Glutamatergic neuron (in vitro differentiated cells): ENCODE data around the gene NMT2. TPM values are rescaled to one million over a fixed set of nuclear protein-coding genes. Genes with fewer than 3 reads are reported as not detected.

Source experiments
- DNase-seq: peaks from one replicate; pipeline ENCODE4 v3.0.0; 2022
- H3K27ac Mint-ChIP-seq: one replicate; pipeline ENCODE4 v1.8.0; 2020; ENCODE audit warnings: mild to moderate bottlenecking, mixed read lengths, inconsistent platforms; ENCODE audit not compliant: unreplicated experiment
- H3K27me3 Mint-ChIP-seq: one replicate; pipeline ENCODE4 v1.8.0; 2020; ENCODE audit warnings: mild to moderate bottlenecking, moderate library complexity, mixed read lengths, inconsistent platforms; ENCODE audit not compliant: unreplicated experiment
- H3K36me3 Mint-ChIP-seq: one replicate; pipeline ENCODE4 v1.8.0; 2020; ENCODE audit warnings: mild to moderate bottlenecking, mixed read lengths, inconsistent platforms; ENCODE audit not compliant: unreplicated experiment
- H3K4me1 Mint-ChIP-seq: one replicate; pipeline ENCODE4 v1.8.0; 2020; ENCODE audit warnings: mild to moderate bottlenecking, low read depth, mixed read lengths, inconsistent platforms; ENCODE audit not compliant: unreplicated experiment
- H3K4me3 Mint-ChIP-seq: one replicate; pipeline ENCODE4 v1.8.0; 2020; ENCODE audit warnings: mild to moderate bottlenecking, mixed read lengths, inconsistent platforms; ENCODE audit not compliant: unreplicated experiment
- H3K9me3 Mint-ChIP-seq: one replicate; pipeline ENCODE4 v1.8.0; 2020; ENCODE audit warnings: mild to moderate bottlenecking, moderate library complexity, mixed read lengths, inconsistent platforms; ENCODE audit not compliant: unreplicated experiment
- total RNA-seq: library from RNA; stranded (reverse); fragmentation: NEBNext Ultra II Directional; extraction: Animal tissue kit (Norgen Biotek cat#: 25700); gene quantifications from one replicate; pipeline ENCODE4 v1.2.1, GENCODE V29; 2021; ENCODE audit not compliant: unreplicated experiment
- TF ChIP-seq, protein P1 (sequence below): fragments of 200-600 bp; sonication (generic); IDR thresholded peaks from one replicate; pipeline ENCODE4 v1.5.0; 2021; ENCODE audit not compliant: partially characterized antibody, unreplicated experiment

Gene NMT2
- total RNA-seq, 1 donor from 2014 or later: 33.4 TPM

DNA sequence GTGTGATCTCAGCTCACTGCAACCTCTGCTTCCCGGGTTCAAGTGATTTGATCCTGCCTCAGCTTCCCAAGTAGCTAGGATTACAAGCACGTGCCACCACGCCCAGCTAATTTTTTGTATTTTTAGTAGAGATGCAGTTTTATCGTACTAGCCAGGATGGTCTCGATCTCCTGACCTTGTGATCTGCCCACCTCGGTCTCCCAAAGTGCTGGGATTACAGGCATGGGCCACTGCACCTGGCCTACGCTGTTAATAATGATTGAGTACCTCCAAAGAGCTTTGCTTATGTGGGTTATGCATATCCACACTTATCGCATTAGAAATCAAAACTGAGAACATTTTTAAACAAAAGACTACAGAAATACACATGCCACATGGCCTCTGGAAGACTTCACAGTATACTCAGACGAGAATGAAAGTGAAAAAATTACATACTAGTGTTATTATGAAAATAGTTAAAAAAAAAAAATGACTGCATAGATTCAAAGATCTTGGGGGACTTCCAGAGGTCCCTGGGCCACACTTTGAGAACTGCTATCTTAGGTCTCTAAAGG lies 45.9 kb downstream of the NMT2 start:
- DNase-seq: no peak
- Mint-ChIP-seq H3K4me3 (no peak overlapping the region), H3K9me3 (no peaks in the 10 kb centered on the region), H3K4me1 (peaks cover 7% of the 10 kb centered on the region), H3K27ac (peak overlapping the region; percentile 43), H3K36me3 (no peaks in the 10 kb centered on the region), H3K27me3 (peaks cover 2% of the 10 kb centered on the region)
- TF ChIP-seq, protein P1, sequence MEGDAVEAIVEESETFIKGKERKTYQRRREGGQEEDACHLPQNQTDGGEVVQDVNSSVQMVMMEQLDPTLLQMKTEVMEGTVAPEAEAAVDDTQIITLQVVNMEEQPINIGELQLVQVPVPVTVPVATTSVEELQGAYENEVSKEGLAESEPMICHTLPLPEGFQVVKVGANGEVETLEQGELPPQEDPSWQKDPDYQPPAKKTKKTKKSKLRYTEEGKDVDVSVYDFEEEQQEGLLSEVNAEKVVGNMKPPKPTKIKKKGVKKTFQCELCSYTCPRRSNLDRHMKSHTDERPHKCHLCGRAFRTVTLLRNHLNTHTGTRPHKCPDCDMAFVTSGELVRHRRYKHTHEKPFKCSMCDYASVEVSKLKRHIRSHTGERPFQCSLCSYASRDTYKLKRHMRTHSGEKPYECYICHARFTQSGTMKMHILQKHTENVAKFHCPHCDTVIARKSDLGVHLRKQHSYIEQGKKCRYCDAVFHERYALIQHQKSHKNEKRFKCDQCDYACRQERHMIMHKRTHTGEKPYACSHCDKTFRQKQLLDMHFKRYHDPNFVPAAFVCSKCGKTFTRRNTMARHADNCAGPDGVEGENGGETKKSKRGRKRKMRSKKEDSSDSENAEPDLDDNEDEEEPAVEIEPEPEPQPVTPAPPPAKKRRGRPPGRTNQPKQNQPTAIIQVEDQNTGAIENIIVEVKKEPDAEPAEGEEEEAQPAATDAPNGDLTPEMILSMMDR: no peak

GRCh38 chr10:15121707-15122106 lies 46.8 kb downstream of the NMT2 start:
- Mint-ChIP-seq H3K9me3 (no peaks in the 10 kb centered on the region), H3K36me3 (no peaks in the 10 kb centered on the region)

GRCh38 chr10:15120523-15120922 lies 48.0 kb downstream of the NMT2 start:
- peaks cover 7% of the 10 kb centered on the region for H3K4me1 Mint-ChIP-seq
- H3K36me3 Mint-ChIP-seq: no peaks in the 10 kb centered on the region
- H3K9me3 Mint-ChIP-seq: no peaks in the 10 kb centered on the region
- peaks cover 2% of the 10 kb centered on the region for H3K27me3 Mint-ChIP-seq
- TF ChIP-seq, protein P1: no peak
- no peak for DNase-seq
- no peak overlapping the region for H3K27ac Mint-ChIP-seq
- no peak overlapping the region for H3K4me3 Mint-ChIP-seq

More at GRCh38 chr10:15121707-15122106, 46.8 kb downstream of the NMT2 start:
- no peak for DNase-seq
- no peak overlapping the region for H3K4me3 Mint-ChIP-seq
- TF ChIP-seq, protein P1: no peak
- H3K4me1 Mint-ChIP-seq: peaks cover 7% of the 10 kb centered on the region
- no peak overlapping the region for H3K27ac Mint-ChIP-seq
- H3K27me3 Mint-ChIP-seq: peaks cover 2% of the 10 kb centered on the region

GRCh38 chr10:15118615-15119014 lies 49.9 kb downstream of the NMT2 start:
- Mint-ChIP-seq H3K4me1 (peaks cover under 1% of the 10 kb centered on the region), H3K9me3 (no peaks in the 10 kb centered on the region), H3K4me3 (no peak overlapping the region), H3K27ac (no peak overlapping the region), H3K36me3 (no peaks in the 10 kb centered on the region), H3K27me3 (no peaks in the 10 kb centered on the region)
- TF ChIP-seq, protein P1: no peak
- DNase-seq: no peak

- H3K27me3 Mint-ChIP-seq: no peaks in the 10 kb centered on the region
- no peak overlapping the region for H3K27ac Mint-ChIP-seq
- H3K4me3 Mint-ChIP-seq: no peak overlapping the region
- no peaks in the 10 kb centered on the region for H3K9me3 Mint-ChIP-seq
- TF ChIP-seq, protein P1: no peak
- DNase-seq: no peak
- H3K36me3 Mint-ChIP-seq: no peaks in the 10 kb centered on the region
- H3K4me1 Mint-ChIP-seq: no peaks in the 10 kb centered on the region
These were observed 52.3 kb downstream of the NMT2 start for GRCh38 chr10:15116225-15116624.
